Measurements from ENCODE around the gene TTLL11.

The TTLL11 gene

GRCh38 chr9:121927081-121927480, 166.0 kb downstream of the TTLL11 start:
- DNase-seq, result no peak

GRCh38 chr9:121926351-121926801, 166.7 kb downstream of the TTLL11 start:
- DNase-seq, result no peak

GRCh38 chr9:121925935-121926334, 167.2 kb downstream of the TTLL11 start:
- no peak for DNase-seq

GRCh38 chr9:121924700-121925099, 168.4 kb downstream of the TTLL11 start:
- no peak for DNase-seq

- DNase-seq, result no peak
Observed at GRCh38 chr9:121921444-121921843, 171.7 kb downstream of the TTLL11 start.

GRCh38 chr9:121917375-121918335, 175.5 kb downstream of the TTLL11 start:
- no peak for DNase-seq

GRCh38 chr9:121915304-121915625, 177.8 kb downstream of the TTLL11 start:
- no peak for DNase-seq

- no peak for DNase-seq
Observed at GRCh38 chr9:121914604-121915303, 178.4 kb downstream of the TTLL11 start.

GRCh38 chr9:121914017-121914595, 179.0 kb downstream of the TTLL11 start:
- no peak for DNase-seq

GRCh38 chr9:121912812-121913627, 180.1 kb downstream of the TTLL11 start:
- no peak for DNase-seq

GRCh38 chr9:121910491-121911040, 182.5 kb downstream of the TTLL11 start:
- no peak for DNase-seq

GRCh38 chr9:121909111-121909510, 184.0 kb downstream of the TTLL11 start:
- DNase-seq, result no peak

- no peak for DNase-seq
Observed at GRCh38 chr9:121906074-121906870, 186.8 kb downstream of the TTLL11 start.

- DNase-seq, result no peak
Observed at GRCh38 chr9:121902461-121903135, 190.5 kb downstream of the TTLL11 start.

GRCh38 chr9:121901616-121902015, 191.5 kb downstream of the TTLL11 start:
- no peak for DNase-seq

GRCh38 chr9:121900163-121900562, 192.9 kb downstream of the TTLL11 start:
- DNase-seq, result no peak

- DNase-seq, result no peak
Observed at GRCh38 chr9:121898856-121899255, 194.3 kb downstream of the TTLL11 start.

GRCh38 chr9:121897140-121897539, 196.0 kb downstream of the TTLL11 start:
- no peak for DNase-seq

GRCh38 chr9:121896545-121896943, 196.6 kb downstream of the TTLL11 start:
- DNase-seq, result no peak

- no peak for DNase-seq
Observed at GRCh38 chr9:121895818-121896544, 197.1 kb downstream of the TTLL11 start.

Measured in SW 1271 (cell line).